BLaER1 treated with 17β-estradiol and CSF1 and Interleukin-3, amounts not matched to agents 10 nM and 100 nM (cell line): Measurements from ENCODE around the gene TMEM179.
"Not testable (repeated sequence)": the region's sequence is repeated elsewhere in the genome, so short reads cannot be mapped to it uniquely, and the experiment has no call there.

Experiments
- H3K27ac ChIP-seq, 11 experiments: shearing (Covaris generic); formaldehyde crosslinking; 2 replicates each; pipeline ENCODE4 v1.8.1; 2022
- H3K27me3 ChIP-seq, 11 experiments: shearing (Covaris generic); formaldehyde crosslinking; 2 replicates each; pipeline ENCODE4 v1.8.1; 2022
- H3K36me3 ChIP-seq, 11 experiments: shearing (Covaris generic); formaldehyde crosslinking; 2 replicates each; pipeline ENCODE4 v1.8.1; 2022
- H3K4me1 ChIP-seq, 10 experiments: shearing (Covaris generic); formaldehyde crosslinking; 2 replicates each; pipeline ENCODE4 v1.8.1; 2022
- H3K4me2 ChIP-seq, 11 experiments: shearing (Covaris generic); formaldehyde crosslinking; 2 replicates each; pipeline ENCODE4 v1.8.1; 2022
- H3K4me3 ChIP-seq, 10 experiments: shearing (Covaris generic); formaldehyde crosslinking; 2 replicates each; pipeline ENCODE4 v1.8.1; 2022
- H3K9ac ChIP-seq, 11 experiments: shearing (Covaris generic); formaldehyde crosslinking; 2 replicates each; pipeline ENCODE4 v1.8.1; 2022
- H3K9me3 ChIP-seq, 11 experiments: shearing (Covaris generic); formaldehyde crosslinking; replicated peaks in 1 of 11; 2 replicates each; pipeline ENCODE4 v1.8.1; 2022
- H4K20me1 ChIP-seq, 11 experiments: shearing (Covaris generic); formaldehyde crosslinking; 2 replicates each; pipeline ENCODE4 v1.8.1; 2022
- Cebpa-rat ChIP-seq, 11 experiments: shearing (Covaris generic); IDR thresholded peaks; 2 replicates each; pipeline ENCODE4 v1.8.1; 2022

Gene TMEM179

DNA sequence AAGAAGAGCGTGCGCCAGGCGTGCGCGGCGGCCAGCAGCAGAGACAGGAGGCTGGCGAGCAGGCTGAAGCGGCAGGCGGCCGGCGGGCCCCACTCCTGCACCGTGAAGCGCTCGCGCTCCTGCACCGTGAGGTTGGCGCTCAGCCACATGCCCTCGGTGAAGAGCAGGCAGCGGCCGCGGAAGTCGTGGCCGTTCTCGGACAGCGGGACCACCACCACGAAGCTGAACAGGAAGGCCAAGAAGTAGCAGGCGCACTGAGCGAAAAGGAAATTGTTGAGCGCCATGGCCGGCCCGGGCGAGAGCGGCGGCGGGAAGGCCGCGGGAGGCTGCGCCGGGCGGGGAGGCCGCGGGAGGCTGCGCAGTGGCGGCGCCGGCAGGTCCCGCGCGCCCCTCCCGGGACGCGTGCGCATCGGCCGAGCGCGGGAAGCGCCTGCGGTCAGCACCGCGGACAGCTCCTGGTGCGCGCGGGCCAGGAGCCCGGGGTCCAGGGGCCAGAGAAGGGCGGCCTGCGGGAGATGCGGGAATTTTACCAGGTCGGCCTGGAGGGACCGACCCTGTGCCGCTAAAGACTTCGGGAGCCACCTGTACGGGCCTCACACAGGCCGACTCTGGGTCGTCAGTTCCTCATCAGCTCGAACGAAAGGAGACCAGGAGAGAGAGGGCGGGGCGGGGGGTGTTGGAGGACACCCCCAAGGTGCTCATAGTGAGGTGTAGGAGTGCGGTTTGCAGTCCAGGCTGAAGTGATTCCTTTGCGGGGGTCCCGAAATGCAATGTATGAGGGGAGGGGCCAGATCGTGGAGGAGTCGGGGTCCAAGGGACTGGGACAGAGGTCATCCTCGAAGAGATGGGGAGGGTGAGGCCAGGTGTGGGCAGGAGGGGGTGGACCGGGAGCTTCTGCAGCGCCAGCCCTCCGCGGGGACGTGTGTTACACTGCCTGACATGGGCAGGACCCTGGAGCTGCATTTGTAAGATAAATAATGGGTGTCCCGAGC is at the start of gene TMEM179:
TMEM179 (minus strand) TSS at position 315 of the 992 bp plus-strand sequence; CDS start at position 284, 31 bp downstream.
- Histone ChIP-seq H3K4me1 (peaks cover 0 to 15% (median 12%) of the 10 kb centered on the region in 10 experiments; a peak in 12 of 20 replicates), H3K27ac (no peak within 1 kb of the TSS), H3K27me3 (peaks cover 13 to 27% (median 21%) of the 10 kb centered on the region in 11 experiments), H3K4me3 (no peak within 1 kb of the TSS), H3K9ac (no peak within 1 kb of the TSS), H4K20me1 (0 out of 22 replicates have a peak, but pooled peaks cover 0 to 4% (median 0%) of the 10 kb centered on the region in 11 experiments), H3K9me3 (peaks cover 0 to 10% (median 6%) of the 10 kb centered on the region in 11 experiments; a peak in 6 of 22 replicates), H3K4me2 (no peak within 1 kb of the TSS), H3K36me3 (no peaks in the 10 kb centered on the region)
- TF ChIP-seq Cebpa-rat (IDR thresholded peaks at IDR 0.05) = no peak

DNA sequence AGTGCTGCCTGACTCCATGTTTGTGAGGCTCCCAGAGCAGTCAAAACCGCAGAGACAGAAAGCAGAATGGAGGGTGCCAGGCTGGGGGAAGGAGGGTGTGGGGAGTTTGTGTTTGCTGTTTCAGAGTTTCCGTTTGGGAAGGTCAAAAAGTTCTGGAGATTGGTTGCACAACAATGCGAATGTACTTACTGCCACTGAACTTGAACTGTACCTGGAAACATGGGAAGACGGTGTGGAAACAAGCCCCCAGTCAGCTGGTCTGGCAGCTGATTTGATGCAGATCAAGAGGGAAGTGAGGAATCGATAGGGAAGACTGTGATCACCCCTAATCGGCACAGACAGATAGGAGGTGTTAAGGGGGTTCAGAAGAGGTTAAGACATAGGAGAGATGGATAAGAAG is 49.5 kb upstream of the TMEM179 start:
- no peak overlapping the region for H3K9ac ChIP-seq
- H3K27me3 ChIP-seq = peaks cover 0 to 11% (median 0%) of the 10 kb centered on the region in 11 experiments; a peak in 3 of 22 replicates
- no peak for TF ChIP-seq Cebpa-rat (IDR thresholded peaks at IDR 0.05)
- H3K4me2 ChIP-seq = no peak overlapping the region
- 0 out of 22 replicates have a peak overlapping the region, but pooled peaks of 1 of the 11 experiments have one; percentile 18 for H3K27ac ChIP-seq
- H3K36me3 ChIP-seq = peaks cover 0 to 20% (median 7%) of the 10 kb centered on the region in 11 experiments; a peak in 9 of 22 replicates
- H3K9me3 ChIP-seq = peaks cover 27 to 42% (median 39%) of the 10 kb centered on the region in 11 experiments
- peaks cover 49 to 68% (median 66%) of the 10 kb centered on the region in 10 experiments for H3K4me1 ChIP-seq
- H4K20me1 ChIP-seq = peaks cover 0 to 4% (median 0%) of the 10 kb centered on the region in 11 experiments; a peak in 1 of 22 replicates
- H3K4me3 ChIP-seq = peak overlapping the region in 4 of 10 experiments; percentile 4 to 30 (median 20); a peak in 7 of 20 replicates

GRCh38 chr14:104653130-104653920 is 48.8 kb upstream of the TMEM179 start:
- peaks cover 0 to 10% (median 0%) of the 10 kb centered on the region in 11 experiments; a peak in 2 of 22 replicates for H3K27me3 ChIP-seq
- not testable (repeated sequence) for H3K4me2 ChIP-seq, H3K9ac ChIP-seq, H4K20me1 ChIP-seq, H3K27ac ChIP-seq
- H3K9me3 ChIP-seq = peaks cover 27 to 42% (median 39%) of the 10 kb centered on the region in 11 experiments
- H3K4me3 ChIP-seq = peak overlapping the region in 5 of 10 experiments; percentile 11 to 30 (median 16); a peak in 6 of 20 replicates
- H3K4me1 ChIP-seq = peaks cover 47 to 67% (median 63%) of the 10 kb centered on the region in 10 experiments
- peaks cover 0 to 20% (median 7%) of the 10 kb centered on the region in 11 experiments; a peak in 9 of 22 replicates for H3K36me3 ChIP-seq

- Histone ChIP-seq H3K9ac (no peak overlapping the region), H4K20me1 (peaks cover 0 to 3% (median 0%) of the 10 kb centered on the region in 11 experiments; a peak in 1 of 22 replicates), H3K4me3 (peak overlapping the region in 4 of 10 experiments; percentile 4 to 29 (median 14); a peak in 6 of 20 replicates), H3K27me3 (peaks cover 0 to 10% (median 0%) of the 10 kb centered on the region in 11 experiments; a peak in 2 of 22 replicates), H3K36me3 (peaks cover 0 to 20% (median 7%) of the 10 kb centered on the region in 11 experiments; a peak in 9 of 22 replicates), H3K9me3 (peaks cover 27 to 42% (median 39%) of the 10 kb centered on the region in 11 experiments), H3K4me1 (peaks cover 47 to 67% (median 63%) of the 10 kb centered on the region in 10 experiments), H3K4me2 (no peak overlapping the region), H3K27ac (0 out of 22 replicates have a peak overlapping the region, but pooled peaks of 2 of the 11 experiments have one; percentile 3 to 18)
- TF ChIP-seq Cebpa-rat (IDR thresholded peaks at IDR 0.05) = no peak
Measured at GRCh38 chr14:104652386-104652785, 47.8 kb upstream of the TMEM179 start.

GRCh38 chr14:104651876-104652260 is 47.3 kb upstream of the TMEM179 start:
- Histone ChIP-seq H3K9ac (no peak overlapping the region), H3K9me3 (peaks cover 31 to 46% (median 41%) of the 10 kb centered on the region in 11 experiments), H3K36me3 (peaks cover 0 to 20% (median 7%) of the 10 kb centered on the region in 11 experiments; a peak in 9 of 22 replicates), H3K27me3 (peaks cover 0 to 10% (median 0%) of the 10 kb centered on the region in 11 experiments; a peak in 2 of 22 replicates), H3K4me2 (peak overlapping the region in 5 of 11 experiments; percentile 92 to 99 (median 95); a peak in 5 of 22 replicates), H3K27ac (0 out of 22 replicates have a peak overlapping the region, but pooled peaks of 2 of the 11 experiments have one; percentile 3 to 18), H4K20me1 (no peaks in the 10 kb centered on the region), H3K4me1 (peaks cover 47 to 67% (median 63%) of the 10 kb centered on the region in 10 experiments), H3K4me3 (peak overlapping the region in 2 of 10 experiments; percentile 4 to 11; a peak in 3 of 20 replicates)
- no peak for TF ChIP-seq Cebpa-rat (IDR thresholded peaks at IDR 0.05)

DNA sequence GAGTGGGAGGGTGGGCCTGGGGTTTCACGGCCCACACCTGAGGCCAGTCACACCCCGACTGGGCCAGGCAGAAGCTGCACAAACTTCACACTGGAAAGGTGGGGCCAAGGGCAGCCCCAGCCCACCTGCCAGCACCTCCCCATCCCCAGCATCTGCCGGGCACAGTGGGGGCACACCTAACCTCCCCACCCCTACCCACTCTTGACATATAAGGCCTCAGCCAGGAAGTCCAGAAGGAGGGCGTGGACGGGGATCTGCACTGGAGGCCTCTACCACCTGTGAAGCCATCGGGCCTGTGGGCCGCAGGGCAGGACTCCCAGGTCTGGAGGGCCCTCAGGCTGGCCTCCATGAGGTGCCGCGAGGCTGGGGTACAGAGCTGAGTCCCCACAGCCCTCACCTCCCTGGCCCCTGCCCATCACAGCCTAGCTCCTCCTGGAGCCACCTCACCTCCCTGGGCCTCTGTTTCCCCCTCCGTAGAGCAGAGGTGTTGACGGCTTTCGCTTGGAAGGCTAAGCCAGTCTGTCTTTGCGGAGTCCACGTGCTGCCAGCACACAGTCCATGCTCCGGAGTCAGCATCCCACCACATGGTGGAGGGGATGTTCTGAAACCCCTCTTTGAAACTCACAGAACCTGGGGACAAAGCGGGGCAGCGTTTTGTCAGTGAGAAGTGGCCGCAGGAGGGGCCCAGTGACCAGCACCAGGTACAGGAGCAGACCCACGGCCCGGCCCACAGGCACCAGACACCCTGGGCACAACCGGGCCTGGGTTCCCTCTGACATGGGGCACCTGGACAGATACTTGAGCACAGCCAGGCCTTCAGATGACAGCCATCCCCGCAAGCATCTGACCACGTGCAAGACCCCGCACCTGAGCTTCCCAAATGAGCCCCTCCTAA is 46.7 kb upstream of the TMEM179 start:
- Histone ChIP-seq H3K27me3 (peaks cover 0 to 5% (median 0%) of the 10 kb centered on the region in 11 experiments; a peak in 2 of 22 replicates), H3K4me3 (no peak overlapping the region; a peak in 1 of 20 replicates), H4K20me1 (no peaks in the 10 kb centered on the region), H3K4me1 (peaks cover 47 to 64% (median 58%) of the 10 kb centered on the region in 10 experiments), H3K9ac (peak overlapping the region in 1 of 11 experiments; percentile 85; a peak in 2 of 22 replicates), H3K9me3 (peaks cover 34 to 53% (median 46%) of the 10 kb centered on the region in 11 experiments), H3K27ac (peak overlapping the region in 4 of 11 experiments; percentile 3 to 84 (median 22); a peak in 3 of 22 replicates), H3K4me2 (peak overlapping the region in 10 of 11 experiments; percentile 85 to 99 (median 92); a peak in 19 of 22 replicates), H3K36me3 (peaks cover 0 to 20% (median 7%) of the 10 kb centered on the region in 11 experiments; a peak in 9 of 22 replicates)
- TF ChIP-seq Cebpa-rat (IDR thresholded peaks at IDR 0.05) = no peak
